Measurements from ENCODE around the gene GULP1.

The GULP1 gene

GRCh38 chr2:188607501-188607900 lies 315.8 kb downstream of the GULP1 start:
- peak; percentile 61 for DNase-seq (ENCODE audit: low read depth, low spot score)
- H3K4me3 ChIP-seq (ENCODE audit: low read depth, low read length) = no peak overlapping the region
- TF ChIP-seq CTCF (IDR thresholded peaks at IDR 0.05; ENCODE audit: low read depth, low read length) = no peak
- in situ Hi-C loops (cut with HindIII; ENCODE audit: low sequenced_read_pairs) = no loop called here

GRCh38 chr2:188609321-188610049 lies 317.8 kb downstream of the GULP1 start:
- in situ Hi-C loops (cut with HindIII; ENCODE audit: low sequenced_read_pairs) = no loop called here
- H3K4me3 ChIP-seq (ENCODE audit: low read depth, low read length) = no peak overlapping the region
- TF ChIP-seq CTCF (IDR thresholded peaks at IDR 0.05; ENCODE audit: low read depth, low read length) = no peak
- peak; percentile 70 for DNase-seq (ENCODE audit: low read depth, low spot score)

GRCh38 chr2:188610050-188610444 lies 318.4 kb downstream of the GULP1 start:
- H3K4me3 ChIP-seq (ENCODE audit: low read depth, low read length) = no peak overlapping the region
- TF ChIP-seq CTCF (IDR thresholded peaks at IDR 0.05; ENCODE audit: low read depth, low read length) = no peak
- no peak for DNase-seq (ENCODE audit: low read depth, low spot score)
- in situ Hi-C loops (cut with HindIII; ENCODE audit: low sequenced_read_pairs) = no loop called here

GRCh38 chr2:188610827-188611226 lies 319.2 kb downstream of the GULP1 start:
- no peak overlapping the region for H3K4me3 ChIP-seq (ENCODE audit: low read depth, low read length)
- peak; percentile 10 for DNase-seq (ENCODE audit: low read depth, low spot score)
- in situ Hi-C loops (cut with HindIII; ENCODE audit: low sequenced_read_pairs) = no loop called here
- TF ChIP-seq CTCF (IDR thresholded peaks at IDR 0.05; ENCODE audit: low read depth, low read length) = no peak

- no peak overlapping the region for H3K4me3 ChIP-seq (ENCODE audit: low read depth, low read length)
These were observed 327.5 kb downstream of the GULP1 start for GRCh38 chr2:188619146-188619545.

GRCh38 chr2:188620916-188621315 lies 329.2 kb downstream of the GULP1 start:
- no peak for TF ChIP-seq CTCF (IDR thresholded peaks at IDR 0.05; ENCODE audit: low read depth, low read length)
- in situ Hi-C loops (cut with HindIII; ENCODE audit: low sequenced_read_pairs) = no loop called here
- DNase-seq (ENCODE audit: low read depth, low spot score) = peak; percentile 38
- no peak overlapping the region for H3K4me3 ChIP-seq (ENCODE audit: low read depth, low read length)

More at GRCh38 chr2:188619146-188619545, 327.5 kb downstream of the GULP1 start:
- in situ Hi-C loops (cut with HindIII; ENCODE audit: low sequenced_read_pairs) = no loop called here
- DNase-seq (ENCODE audit: low read depth, low spot score) = no peak
- no peak for TF ChIP-seq CTCF (IDR thresholded peaks at IDR 0.05; ENCODE audit: low read depth, low read length)
